ENCODE measurements around the gene BCAN.

Gene BCAN

DNA sequence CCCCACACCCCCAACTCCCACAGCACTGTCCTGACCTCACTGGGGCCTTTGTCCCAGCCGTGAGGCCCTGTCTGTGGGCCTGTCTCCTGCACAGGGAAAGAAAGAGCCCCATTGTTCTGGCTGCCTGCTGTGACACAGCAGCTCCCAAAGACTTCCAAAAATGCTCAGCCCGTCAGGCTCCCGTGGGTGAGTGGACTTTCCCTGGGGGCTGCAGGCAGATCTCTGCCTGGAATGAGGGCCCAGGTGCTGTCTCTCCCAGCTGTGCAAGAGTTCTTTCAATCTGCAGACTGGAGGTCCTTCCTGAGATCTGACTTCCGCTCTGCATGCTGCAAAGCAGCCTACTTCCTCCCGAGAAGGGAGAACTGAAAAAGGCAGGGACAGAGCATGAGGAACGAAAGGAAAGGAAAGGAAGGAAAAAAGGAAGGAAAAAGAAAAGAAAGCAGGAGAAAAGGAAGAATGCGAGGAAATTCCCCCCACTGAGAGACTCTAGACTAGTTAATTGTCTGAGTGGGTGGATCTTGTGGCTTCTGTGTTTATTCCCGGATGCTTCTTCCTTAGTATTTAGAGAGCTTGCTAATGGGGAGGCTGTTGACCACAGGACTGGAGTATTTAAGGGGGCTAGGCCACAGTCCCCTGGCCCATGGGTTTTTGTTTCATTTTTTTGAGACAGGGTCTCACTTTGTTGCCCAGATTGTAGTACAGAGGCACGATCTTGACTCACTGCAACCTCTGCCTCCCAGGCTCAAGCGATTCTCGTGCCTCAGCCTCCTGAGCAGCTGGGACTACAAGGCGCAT lies 20.3 kb downstream of the BCAN start:
- no peak for DNase-seq (ENCODE audit: low read depth)

DNA sequence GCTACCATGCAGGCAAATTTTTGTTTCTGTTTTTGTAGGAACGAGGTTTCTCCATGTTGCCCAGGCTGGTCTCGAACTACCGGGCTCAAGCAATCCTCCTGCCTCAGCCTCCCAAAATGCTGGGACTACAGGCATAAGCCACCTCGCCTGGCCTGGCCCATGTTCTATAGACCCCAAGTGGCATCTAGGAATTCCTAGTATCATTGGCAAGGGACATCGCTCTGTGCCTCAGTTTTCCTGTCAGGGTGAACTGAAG lies 20.8 kb downstream of the BCAN start:
- no peak for DNase-seq (ENCODE audit: low read depth)

DNA sequence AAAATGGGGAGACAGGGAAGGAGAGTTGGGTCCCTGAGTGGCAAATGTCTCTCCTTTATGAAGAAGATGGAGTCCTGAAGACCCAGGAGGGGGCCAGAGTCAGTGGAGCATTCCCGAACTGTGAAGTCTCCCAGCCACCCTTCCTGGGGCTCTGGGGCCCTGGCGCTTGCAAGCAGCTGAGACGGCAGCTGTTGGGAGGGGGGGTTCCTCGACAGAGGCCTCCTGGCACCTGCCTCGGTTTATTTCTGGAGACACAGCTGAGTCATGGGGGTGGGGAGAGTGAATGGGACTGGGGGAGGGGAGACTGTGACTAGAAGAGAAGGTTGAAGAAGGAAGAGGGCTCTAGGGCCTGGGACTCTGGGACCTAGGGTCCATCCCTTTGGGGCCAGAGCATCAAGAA lies 21.3 kb downstream of the BCAN start:
- no peak for DNase-seq (ENCODE audit: low read depth)

DNA sequence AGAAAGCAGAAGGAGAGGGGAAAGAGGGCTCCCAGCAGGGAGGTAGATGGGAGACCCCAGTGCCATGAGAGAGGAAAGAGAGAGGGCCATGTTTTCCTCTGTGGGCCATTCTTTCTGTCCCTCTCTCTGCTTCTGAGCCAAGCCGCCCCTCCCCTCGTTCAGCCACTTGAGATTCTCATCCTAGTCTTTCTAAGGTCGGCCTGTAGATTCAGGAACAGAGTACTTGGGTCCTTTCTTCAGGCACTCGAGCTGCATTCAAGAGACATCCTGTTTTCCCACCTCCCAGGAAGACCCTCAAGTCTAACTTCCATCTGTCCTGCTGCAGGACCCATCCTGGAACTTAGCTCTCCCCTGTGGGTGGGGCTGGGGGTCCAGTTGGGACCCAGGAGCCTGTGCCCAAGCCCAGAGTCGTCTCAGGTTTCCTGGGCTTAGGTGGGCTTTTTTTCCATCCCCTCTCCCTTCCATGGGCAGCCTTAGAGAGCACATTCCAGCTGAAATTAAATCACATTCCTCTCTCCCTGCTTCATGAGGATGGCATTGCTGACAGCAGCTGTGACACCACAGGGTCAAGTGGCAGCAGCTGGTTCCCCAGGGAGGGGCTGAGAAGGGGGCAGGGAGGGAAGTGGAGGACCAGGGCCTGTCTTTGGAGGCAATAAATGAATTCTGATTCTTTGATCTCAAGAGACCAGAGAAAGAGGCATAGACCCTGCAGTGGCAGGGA lies 22.3 kb downstream of the BCAN start:
- DNase-seq (ENCODE audit: low read depth) = no peak

DNA sequence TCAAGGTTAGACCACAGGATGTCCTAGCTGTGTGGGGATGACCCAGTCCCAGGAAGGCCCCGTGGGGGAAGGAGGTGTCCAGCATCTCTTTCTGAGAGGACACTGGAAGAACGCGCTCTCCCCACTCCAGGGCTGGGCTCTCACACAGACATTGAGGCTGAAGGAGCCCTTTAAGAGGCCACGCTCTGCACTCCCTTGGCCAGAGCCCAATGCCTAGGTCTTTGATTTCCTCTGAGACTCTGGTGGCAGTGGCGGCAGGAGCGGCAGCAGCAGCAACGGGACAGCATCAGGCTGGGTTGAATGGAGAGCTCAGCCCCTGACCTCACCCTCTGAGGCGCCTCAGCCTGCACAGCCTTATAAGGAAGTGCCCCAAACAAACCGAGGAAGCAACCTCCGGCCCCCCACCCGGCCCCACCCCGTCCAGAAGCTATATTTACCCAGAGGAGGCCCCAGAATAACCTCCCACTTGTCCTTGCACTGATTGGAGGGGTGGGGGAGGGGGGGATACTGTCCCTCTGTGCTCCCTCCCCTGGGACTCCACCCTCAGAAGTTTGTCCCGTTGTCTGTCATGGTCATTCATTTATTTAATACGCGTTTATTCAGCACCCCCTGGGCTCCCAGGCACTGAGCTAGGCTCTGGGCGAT lies 23.0 kb downstream of the BCAN start:
- DNase-seq (ENCODE audit: low read depth) = no peak

DNA sequence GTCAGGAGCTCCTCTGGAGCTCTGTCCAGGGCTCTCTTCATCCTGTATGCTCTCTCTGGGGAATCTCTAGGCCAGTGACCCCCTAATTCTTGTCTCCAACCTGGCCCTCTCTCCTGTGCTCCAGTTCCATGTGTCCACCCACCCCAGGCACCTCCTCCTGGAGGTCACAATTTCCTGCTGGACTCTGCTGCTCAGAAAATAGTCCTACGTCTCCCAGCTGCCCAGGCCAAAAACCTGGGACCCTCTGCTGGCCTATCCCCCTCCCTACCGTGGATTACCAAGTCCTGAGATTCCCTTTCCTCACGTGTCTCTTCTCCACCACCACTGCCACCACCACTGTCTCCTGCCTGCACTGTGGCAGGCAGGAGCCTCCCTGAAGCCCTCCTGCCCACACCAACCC lies 23.6 kb downstream of the BCAN start:
- no peak for DNase-seq (ENCODE audit: low read depth)

DNA sequence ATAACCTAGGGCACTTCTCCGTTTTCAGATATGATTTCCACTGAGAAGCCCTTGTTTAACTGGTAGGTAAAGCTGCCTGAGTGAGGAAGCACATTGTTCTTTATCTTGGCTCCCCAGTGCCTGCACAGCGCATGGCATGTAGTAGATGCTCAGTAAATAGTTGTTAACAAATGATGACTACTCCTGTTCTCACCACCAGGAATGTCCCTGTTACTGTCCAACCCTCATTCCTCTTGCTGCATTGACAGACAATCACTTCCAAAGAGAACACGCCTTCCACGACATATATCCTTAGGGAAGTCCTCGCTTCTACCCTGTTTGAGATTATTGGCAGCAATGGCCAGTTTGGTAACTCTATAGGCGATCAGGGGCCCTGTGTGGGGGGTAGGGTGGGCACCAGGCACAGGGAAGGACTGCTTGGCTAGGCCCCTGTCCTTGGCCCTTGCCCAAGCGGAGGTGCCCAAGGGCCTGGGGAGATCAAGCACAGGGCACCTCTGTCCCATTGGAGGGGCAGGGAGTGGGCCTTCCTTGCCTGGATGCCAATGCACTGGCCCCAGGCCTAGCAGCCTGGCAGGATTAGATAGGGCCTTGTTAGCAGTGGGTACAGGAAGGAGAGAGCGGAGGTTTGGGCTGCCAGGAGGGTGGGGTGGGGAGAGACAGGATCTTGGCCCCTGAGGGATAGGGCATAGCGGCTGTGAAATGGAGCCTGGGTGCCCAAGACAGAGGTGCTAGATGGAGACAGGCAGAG lies 25.1 kb downstream of the BCAN start:
- no peak for DNase-seq (ENCODE audit: low read depth)

DNA sequence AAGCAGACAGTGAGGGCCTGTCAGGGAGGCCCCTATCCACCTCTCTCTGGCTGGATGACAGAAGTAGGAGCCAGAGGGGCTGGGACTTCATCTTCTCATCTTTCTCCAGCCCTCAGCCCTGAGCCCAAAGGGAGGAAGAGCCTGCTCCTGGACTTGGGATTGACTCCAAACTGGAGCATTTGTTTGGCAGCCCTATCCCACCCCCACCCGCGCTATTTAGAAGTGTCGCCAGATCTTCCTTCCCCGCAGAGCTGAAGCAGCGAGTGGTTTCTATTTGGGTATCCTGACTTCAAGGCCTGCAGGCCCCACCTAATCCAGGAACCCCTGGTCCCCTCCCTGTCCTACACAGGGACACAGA lies 25.7 kb downstream of the BCAN start:
- no peak for DNase-seq (ENCODE audit: low read depth)

DNA sequence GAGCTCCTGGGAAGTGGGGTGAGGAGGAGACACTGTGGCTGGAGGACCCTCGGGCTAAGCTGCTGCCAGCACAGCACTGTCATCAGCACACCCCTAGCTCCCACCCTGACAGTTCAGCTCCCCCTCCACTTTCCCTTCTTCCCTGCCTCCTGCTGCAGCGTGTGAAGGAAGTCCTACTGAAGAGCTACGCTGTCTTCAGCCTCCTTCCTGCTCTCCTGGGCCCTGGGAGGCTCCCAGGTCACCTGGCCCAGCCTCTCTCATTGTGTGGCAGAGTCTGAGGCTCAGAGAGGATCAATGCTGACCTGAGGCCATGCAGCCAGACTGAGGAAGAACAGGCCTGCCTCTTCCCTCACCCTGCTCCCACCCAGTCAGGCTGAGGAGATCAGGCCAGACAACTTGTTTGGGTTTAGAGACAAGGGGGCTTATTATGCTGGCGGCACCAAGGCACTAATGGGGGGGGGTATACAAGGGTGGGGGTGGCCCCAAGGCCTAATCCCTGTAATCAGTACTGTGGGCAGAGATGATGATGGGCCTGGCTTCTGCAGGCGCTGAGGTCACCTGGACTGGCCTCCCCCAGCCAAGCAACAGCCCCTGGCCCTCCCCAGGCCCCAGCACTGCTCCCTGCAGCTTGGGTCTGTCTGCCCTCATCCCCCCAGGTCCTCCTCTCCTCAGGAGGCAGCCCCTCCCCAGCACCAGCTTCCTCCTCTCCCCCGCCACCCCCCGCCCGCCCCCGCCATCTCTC lies 26.2 kb downstream of the BCAN start:
- no peak for DNase-seq (ENCODE audit: low read depth)

DNA sequence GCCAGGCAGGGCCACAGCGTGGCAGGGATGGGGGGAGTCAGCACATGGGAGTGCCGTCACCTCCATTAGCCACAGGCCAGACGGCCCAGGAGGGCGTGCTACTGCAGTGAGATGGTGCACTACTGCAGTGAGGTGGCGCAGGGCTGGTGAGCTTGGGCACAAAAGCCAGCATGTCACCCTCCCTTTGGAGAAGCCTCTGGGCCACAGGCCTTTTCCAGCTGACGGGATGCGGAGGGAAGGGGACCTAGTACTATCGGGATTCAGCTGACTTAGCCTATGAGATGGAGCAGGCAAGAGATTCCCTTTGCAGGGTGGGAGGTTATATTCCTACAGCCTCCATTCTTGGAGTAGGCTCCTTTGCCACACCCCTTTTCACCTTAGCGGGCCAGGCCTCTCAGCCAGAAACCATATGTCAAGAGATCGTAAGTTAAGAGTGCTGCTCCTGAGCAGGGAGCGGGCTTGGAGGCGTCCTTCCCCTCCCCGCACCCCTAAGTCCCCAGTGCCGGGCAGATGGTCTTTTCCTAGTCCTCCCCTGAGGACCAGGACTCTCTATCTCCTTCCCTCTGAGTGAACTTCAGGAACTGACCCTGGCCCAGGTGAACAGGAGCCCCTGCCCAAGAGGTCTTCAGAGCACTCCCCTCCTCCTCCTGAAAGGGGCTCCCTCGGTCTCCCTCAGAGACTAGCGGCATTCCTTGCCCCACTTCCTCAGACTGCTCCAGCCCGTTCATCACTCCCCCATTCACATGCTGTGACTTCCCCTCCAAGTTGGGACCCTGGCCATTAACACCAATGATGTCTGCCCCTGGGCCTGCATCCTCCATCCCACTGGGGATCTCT lies 27.1 kb downstream of the BCAN start:
- no peak for DNase-seq (ENCODE audit: low read depth)

DNA sequence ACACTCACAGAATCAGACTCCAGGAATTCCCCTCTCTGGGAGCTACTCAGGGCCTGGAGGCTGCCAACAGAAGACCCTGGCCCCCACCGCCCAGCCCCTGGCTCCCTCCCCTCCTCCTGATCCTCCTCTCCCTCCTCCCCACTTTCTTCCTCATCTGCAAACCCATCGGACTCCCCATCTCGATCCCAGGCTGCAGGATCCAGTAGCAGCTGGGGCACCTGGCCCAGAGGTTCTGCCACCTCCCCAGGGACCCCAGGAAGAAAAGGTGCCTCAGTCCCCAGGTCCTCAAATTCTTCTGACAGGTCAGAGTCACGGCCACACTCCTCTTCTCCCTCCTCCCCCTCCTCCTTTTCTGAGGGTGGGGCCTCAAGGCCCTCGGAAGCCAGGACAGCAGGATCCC lies 27.9 kb downstream of the BCAN start:
- no peak for DNase-seq (ENCODE audit: low read depth)

DNA sequence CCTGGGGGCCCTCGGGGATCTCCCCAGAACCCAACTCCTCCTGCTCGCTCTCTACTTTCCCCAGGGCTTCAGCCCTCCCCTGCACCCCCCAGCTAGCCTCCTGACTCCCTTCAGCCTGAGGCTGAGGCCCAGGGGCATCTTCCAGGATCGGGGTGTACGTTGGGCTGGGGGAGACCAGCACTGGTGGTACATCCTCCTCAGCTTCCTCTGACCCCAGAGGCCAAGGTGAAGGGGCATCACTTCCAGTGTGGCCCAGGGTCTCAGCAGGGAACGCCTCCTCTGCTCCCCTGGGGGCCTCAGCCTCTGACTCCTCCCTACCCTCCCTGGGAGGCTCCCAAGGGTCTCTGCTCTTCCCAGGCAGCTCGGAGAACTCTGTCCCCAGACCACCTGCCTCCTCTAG lies 28.4 kb downstream of the BCAN start:
- no peak for DNase-seq (ENCODE audit: low read depth)

DNA sequence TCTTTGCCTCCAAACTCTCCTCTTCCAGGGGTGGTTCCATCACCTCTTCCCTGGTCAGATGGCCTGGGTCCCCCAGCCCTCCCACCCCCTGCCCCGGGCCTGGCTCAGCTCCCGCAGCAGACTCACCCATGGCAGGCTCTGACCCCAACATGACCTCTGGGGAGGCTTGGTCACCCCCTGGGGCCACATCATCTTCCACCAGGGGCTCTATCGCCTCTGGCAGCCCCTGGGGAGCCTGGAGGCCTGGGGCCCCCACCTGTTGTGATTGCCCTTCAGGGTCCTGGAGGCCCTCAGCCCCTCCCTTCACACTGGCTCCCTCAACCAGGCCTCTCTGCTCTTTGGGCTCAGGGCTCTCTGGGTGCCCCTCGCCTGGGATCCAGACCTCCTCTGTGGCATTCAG lies 28.9 kb downstream of the BCAN start:
- no peak for DNase-seq (ENCODE audit: low read depth)

DNA sequence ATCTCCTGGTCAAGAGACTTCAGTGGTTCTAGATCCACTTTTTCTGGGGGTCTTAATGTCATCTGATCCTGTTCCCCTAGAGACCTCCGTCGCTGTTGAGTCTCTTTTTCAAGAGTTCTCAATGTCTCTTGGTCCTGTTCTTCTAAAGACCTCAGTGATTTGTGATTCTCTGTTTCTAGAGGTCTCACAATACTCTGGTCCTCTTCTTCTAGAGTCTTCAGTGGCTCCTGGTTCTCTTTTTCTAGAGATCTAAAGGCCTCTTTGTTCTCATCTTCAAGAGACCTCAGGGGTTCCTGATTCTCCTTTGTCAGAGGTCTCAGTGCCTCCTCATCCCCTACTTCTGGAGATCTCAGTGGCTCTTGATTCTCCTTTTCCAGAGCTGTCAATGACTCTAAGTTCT lies 29.9 kb downstream of the BCAN start:
- DNase-seq (ENCODE audit: low read depth) = no peak

DNA sequence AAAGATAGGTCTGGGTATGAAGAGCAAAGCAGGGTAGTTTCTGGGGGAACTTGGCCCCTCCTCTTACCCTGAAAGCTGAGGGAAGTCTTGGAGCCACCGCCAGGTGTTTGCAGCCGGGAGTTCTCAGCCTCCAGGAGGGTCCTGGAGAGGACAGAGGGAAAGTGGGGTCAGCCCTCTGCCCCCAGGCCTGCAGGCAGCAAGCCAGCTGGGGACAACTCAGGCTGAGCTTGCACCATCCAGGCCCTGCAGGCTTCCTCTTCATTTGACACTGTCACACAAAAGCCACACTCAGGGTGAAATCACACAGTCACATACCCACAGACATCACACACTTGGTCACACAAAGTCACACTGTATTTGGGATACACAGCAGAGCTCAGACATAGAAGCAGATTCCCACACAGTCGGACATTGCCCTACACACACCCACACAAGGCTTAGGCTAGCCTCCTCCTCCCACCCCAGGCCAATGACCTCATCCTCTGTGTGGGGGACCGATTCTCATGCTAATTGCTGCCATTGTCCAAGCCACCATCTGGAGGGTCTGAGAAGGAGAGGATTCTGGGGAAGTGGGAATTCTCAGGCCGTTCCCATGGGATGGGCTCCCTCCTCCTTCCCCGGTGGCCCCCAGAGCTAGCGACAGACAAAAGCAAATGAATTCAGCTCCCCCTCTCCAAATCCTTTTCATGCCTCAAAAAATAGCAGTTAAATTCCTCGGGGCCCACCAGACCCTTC lies 31.6 kb downstream of the BCAN start:
- DNase-seq (ENCODE audit: low read depth) = no peak

DNA sequence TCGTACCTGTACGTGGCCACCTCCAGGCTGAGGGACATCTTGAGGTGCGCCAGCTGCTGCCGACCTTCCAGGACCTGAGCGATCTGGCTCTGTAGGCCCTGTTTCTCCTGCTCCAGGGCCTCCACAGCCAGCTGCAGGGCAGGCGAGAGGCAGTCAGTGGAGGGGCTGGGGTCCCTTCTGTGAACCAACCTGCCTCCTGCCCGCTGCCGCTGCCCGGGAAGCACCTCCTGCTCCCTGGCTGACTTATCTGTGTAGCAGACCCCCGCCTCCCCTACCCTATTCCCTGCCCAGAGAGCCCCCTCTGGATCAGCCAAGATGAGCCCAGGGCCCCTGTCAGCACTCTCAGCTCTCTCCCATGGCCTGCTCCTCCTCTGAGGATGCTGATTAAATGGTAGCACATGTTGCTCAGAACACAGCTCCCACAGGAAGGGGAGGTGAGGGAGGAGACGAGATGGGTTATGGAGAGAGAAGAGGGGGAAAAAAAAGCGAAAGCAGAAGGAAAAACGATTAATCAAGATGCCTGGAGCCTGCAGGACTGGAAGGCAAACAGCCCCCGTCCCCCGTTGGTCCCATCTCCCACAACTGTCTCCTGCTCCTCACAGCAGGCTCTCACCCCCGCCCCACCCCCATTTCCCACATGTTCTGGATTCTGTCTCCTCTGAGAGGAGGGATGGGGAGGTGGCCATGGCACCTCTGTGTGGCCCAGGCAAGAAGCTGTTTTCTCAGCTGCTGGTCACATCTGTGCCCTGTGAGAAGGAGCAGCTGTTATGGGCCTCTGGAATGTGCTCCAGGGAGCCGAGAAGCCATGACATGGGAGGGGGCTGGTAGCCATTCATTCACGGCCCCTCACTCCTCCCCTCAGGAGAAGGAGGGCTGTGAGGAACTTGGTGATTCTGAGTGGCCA lies 33.5 kb downstream of the BCAN start:
- DNase-seq (ENCODE audit: low read depth) = no peak

DNA sequence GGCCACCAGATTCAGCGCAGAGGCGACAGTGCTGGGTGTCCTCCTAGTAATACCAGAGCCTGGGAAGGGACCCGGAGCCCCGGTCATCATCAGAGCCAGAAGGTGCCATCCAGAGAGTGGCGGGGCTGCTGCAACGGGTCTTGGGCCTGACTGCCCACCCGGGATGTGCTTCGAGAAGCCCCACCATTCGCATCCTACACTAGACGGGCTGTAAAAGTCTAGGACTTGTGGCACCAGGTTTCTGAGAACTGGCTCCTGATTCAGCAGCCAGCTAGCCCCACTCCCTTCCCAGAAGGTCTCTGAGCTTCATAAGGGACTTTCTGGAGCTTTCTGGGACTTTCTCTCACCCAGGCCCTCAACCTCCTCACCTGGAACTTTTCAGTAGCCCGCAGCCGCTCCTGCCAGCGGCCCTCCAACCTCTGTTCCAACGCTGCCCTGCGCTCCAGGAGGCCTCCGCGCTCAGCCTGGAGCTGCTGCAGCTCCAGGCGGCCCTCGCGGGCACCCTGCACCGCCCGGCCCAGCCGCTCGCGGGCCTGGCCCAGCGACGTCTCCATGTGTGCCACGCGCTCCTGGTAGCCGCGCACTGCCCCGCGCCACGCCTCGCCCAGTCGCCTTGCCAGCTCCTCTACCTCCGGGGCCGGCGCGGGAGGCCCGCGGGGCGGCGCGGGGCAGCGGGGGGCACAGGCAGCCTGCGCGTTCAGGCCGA lies 34.4 kb downstream of the BCAN start:
- no peak for DNase-seq (ENCODE audit: low read depth)

DNA sequence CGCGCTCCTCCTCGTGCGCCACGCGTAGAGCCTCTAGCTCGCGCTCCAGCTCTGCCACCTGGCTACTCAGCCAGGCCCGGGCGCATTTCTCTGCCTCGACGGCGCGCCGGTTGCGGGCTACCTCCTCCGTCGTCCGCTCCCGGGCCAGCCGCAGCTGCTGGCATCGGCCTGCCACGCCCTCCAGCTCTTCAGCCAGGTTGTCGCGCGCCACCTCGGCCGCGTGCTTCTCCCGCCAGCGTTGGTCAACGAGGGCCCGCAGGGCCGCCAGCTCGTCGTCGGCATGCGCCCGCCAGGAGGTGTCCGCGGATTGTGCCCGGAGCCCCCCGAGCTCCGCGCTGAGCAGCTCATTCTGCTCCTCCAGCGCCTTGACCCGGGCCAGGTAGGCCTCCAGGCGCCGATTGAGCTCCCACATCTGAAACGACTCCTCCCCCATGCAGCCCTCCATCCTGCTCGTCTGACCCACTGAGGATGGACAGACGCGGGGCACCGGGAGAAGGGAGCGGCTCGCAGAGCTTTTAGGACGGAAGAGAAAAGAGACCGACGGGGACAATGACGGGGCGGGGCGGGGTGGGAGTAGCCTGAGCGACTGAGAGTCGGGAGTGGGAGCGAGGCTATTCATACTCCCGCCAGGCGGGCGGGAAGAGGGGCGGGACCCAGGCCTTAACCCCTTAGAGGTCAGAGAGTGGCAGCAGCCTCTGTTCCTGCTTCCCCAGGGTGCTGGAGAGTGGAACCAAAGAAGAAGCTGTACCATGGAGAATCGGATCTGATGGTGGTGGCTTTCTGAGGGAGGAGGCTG lies 35.1 kb downstream of the BCAN start, which contains the start of gene NES:
Gene NES (minus strand): TSS at position 588 of the 796 bp plus-strand sequence. CDS start 143 bp downstream, at position 445.
- DNase-seq (ENCODE audit: low read depth) = no peak
